ENCODE measurements around the gene PIRT. TPM values are rescaled to one million over a fixed set of nuclear protein-coding genes. Genes with fewer than 3 reads are reported as not detected.

Gene PIRT
- total RNA-seq, 1 experiment from 2014 or later: not detected

GRCh38 chr17:10787306-10788045, 50.4 kb downstream of the PIRT start (continued):
- TF ChIP-seq ATF3 (IDR thresholded peaks at IDR 0.05): no peak
- TF ChIP-seq ZFX (IDR thresholded peaks at IDR 0.05): no peak
- no peak for TF ChIP-seq SRF (IDR thresholded peaks at IDR 0.05; ENCODE audit: low read depth)
- TF ChIP-seq REST (IDR thresholded peaks at IDR 0.05; ENCODE audit: low read depth): no peak
- TF ChIP-seq ELF1 (IDR thresholded peaks at IDR 0.05; ENCODE audit: borderline replicate concordance, low read depth): no peak
- TF ChIP-seq JUND (IDR thresholded peaks at IDR 0.05): no peak

GRCh38 chr17:10785295-10785694, 52.6 kb downstream of the PIRT start:
- no peak overlapping the region for H2AFZ ChIP-seq (ENCODE audit: low read depth, low read length, poor library complexity, severe bottlenecking)
- H3K79me2 ChIP-seq (ENCODE audit: insufficient read depth, low read length): no peaks in the 10 kb centered on the region
- BruUV-seq (replicated peaks): no TSS peak
- CTCF ChIA-PET: no interaction called here
- peaks cover 0 to 6% of the 10 kb centered on the region in 2 experiments; a peak in 1 of 4 replicates for H3K4me1 ChIP-seq (ENCODE audit: control insufficient read depth in 1 of 2, insufficient read depth in 2 of 2, low read length in 2 of 2)
- TF ChIP-seq POLR2AphosphoS5 (IDR thresholded peaks at IDR 0.05; ENCODE audit: low read depth, low read length): no peak
- TF ChIP-seq REST (IDR thresholded peaks at IDR 0.05; ENCODE audit: low read depth): no peak
- no peak for TF ChIP-seq TCF7L2 (IDR thresholded peaks at IDR 0.05; ENCODE audit: borderline replicate concordance, extremely low read depth, insufficient read depth, insufficient read length)
- no peak for TF ChIP-seq ZNF274 (IDR thresholded peaks at IDR 0.05; ENCODE audit: low read depth, low read length)
- TF ChIP-seq EZH2 (IDR thresholded peaks at IDR 0.05): no peak
- no peak for TF ChIP-seq FOSL1 (IDR thresholded peaks at IDR 0.05; ENCODE audit: low read depth)
- TF ChIP-seq SIN3A (IDR thresholded peaks at IDR 0.05; ENCODE audit: low read depth): no peak
- no peak for TF ChIP-seq CEBPB (IDR thresholded peaks at IDR 0.05; ENCODE audit: low read depth)
- ATAC-seq (no peak), DNase-seq (ENCODE audit: low read depth, low spot score) (no peak)
- POLR2A ChIA-PET: no interaction called here
- H3K27me3 ChIP-seq (ENCODE audit: insufficient read depth, low read length): no peaks in the 10 kb centered on the region
- H3K36me3 ChIP-seq (ENCODE audit: control insufficient read depth in 1 of 2, insufficient read depth in 2 of 2, low read length in 2 of 2): no peaks in the 10 kb centered on the region
- no peak overlapping the region for H3K4me2 ChIP-seq (ENCODE audit: low read length)
- H3K4me3 ChIP-seq (replicated peaks in 1 of 2; ENCODE audit: low read depth in 1 of 2, low read length in 2 of 2): no peak overlapping the region
- intact Hi-C loops (cut with micrococcal nuclease): no loop called here
- no peak overlapping the region for H3K9ac ChIP-seq (ENCODE audit: low read length)
- RAD21 ChIA-PET (ENCODE audit: low non-redundant PET in 1 of 2, low total read pairs in 2 of 2, uncharacterized antibody in 2 of 2, unreplicated experiment in 2 of 2): no interaction called here
- H3K27ac ChIP-seq (ENCODE audit: low read depth, low read length): no peak overlapping the region
- no peaks in the 10 kb centered on the region for H4K20me1 ChIP-seq (ENCODE audit: insufficient read depth)
- no peaks in the 10 kb centered on the region for H3K9me2 ChIP-seq (ENCODE audit: insufficient read depth)
- no peaks in the 10 kb centered on the region for H3K9me3 ChIP-seq (ENCODE audit: control insufficient read depth in 1 of 2, insufficient read depth in 1 of 2, low read depth in 1 of 2, low read length in 2 of 2)

Measured in HCT116 (cell line).